ENCODE data around the gene LOC128125822.
"Not testable (repeated sequence)": the region's sequence is repeated elsewhere in the genome, so short reads cannot be mapped to it uniquely, and the experiment has no call there.

The LOC128125822 gene

GRCh38 chr6:63584566-63584965 is 12.3 kb downstream of the LOC128125822 start:
- H3K27me3 Mint-ChIP-seq: peaks cover 0 to 2% of the 10 kb centered on the region in 2 donors

GRCh38 chr6:63585652-63586051 is 13.4 kb downstream of the LOC128125822 start:
- H3K4me1 Mint-ChIP-seq; CTCF ChIA-PET; H3K9me3 ChIP-seq; H3K27me3 ChIP-seq (replicated peaks in 1 of 2; ENCODE audit: control insufficient read depth in 2 of 2, extremely low read depth in 1 of 2, insufficient read depth in 2 of 2, low read length in 1 of 2); H3K27me3 Mint-ChIP-seq; H3K4me3 ChIP-seq (ENCODE audit: control insufficient read depth in 1 of 2, extremely low read depth in 1 of 2, low read length in 1 of 2); ATAC-seq (replicated peaks in 1 of 4); H3K36me3 ChIP-seq (ENCODE audit: control insufficient read depth in 2 of 2, extremely low read depth in 1 of 2, insufficient read depth in 1 of 2, low read length in 1 of 2); POLR2A ChIA-PET; H3K9me3 Mint-ChIP-seq; H3K4me1 ChIP-seq (ENCODE audit: control insufficient read depth in 1 of 2, extremely low read depth in 1 of 2, insufficient read depth in 2 of 2, low read length in 2 of 2); H3K4me3 Mint-ChIP-seq; H3K27ac ChIP-seq (ENCODE audit: low read length); H3K27ac Mint-ChIP-seq; DNase-seq: not testable (repeated sequence)
- peaks cover 19% of the 10 kb centered on the region for H3K36me3 Mint-ChIP-seq
- no CpG with 5 or more reads among the region's 2 CpGs for WGBS (ENCODE audit: insufficient coverage)

More at GRCh38 chr6:63584566-63584965, 12.3 kb downstream of the LOC128125822 start:
- Histone ChIP-seq H3K4me3 (ENCODE audit: control insufficient read depth in 1 of 2, extremely low read depth in 1 of 2, low read length in 1 of 2) (no peak overlapping the region), H3K27me3 (replicated peaks in 1 of 2; ENCODE audit: control insufficient read depth in 2 of 2, extremely low read depth in 1 of 2, insufficient read depth in 2 of 2, low read length in 1 of 2) (no peaks in the 10 kb centered on the region), H3K36me3 (ENCODE audit: control insufficient read depth in 2 of 2, extremely low read depth in 1 of 2, insufficient read depth in 1 of 2, low read length in 1 of 2) (peaks cover 0 to 12% of the 10 kb centered on the region in 2 donors), H3K9me3 (no peaks in the 10 kb centered on the region), H3K27ac (ENCODE audit: low read length) (no peak overlapping the region), H3K4me1 (ENCODE audit: control insufficient read depth in 1 of 2, extremely low read depth in 1 of 2, insufficient read depth in 2 of 2, low read length in 2 of 2) (no peaks in the 10 kb centered on the region)
- H3K4me1 Mint-ChIP-seq: no peaks in the 10 kb centered on the region
- ChIA-PET POLR2A (interaction anchor here (1.1 to 2.4 kb wide), 2 partner anchors 8 to 11 kb away, joined by 3 to 6 read pairs; no protein-coding TSS in a partner anchor), CTCF (interaction anchor here (0.6 to 1.1 kb wide), 3 partner anchors 8 to 14 kb away, joined by 4 to 5 read pairs (median 4); no protein-coding TSS in a partner anchor)
- 98% methylated on average over 6 of the region's 8 CpGs for WGBS (ENCODE audit: insufficient coverage)
- no peak overlapping the region for H3K4me3 Mint-ChIP-seq
- DNase-seq (no peak), ATAC-seq (replicated peaks in 1 of 4) (peak in 1 of 4 experiments; percentile 6)
- no peak overlapping the region for H3K27ac Mint-ChIP-seq
- peaks cover 30% of the 10 kb centered on the region for H3K36me3 Mint-ChIP-seq
- no peaks in the 10 kb centered on the region for H3K9me3 Mint-ChIP-seq

GRCh38 chr6:63589952-63590411 is 17.7 kb downstream of the LOC128125822 start:
- CTCF ChIA-PET: no interaction called here
- no peak for ATAC-seq (replicated peaks in 1 of 4)
- no peak overlapping the region for H3K27ac Mint-ChIP-seq

GRCh38 chr6:63592886-63593285 is 20.6 kb downstream of the LOC128125822 start:
- Histone ChIP-seq H3K27ac (ENCODE audit: low read length) (no peak overlapping the region), H3K36me3 (ENCODE audit: control insufficient read depth in 2 of 2, extremely low read depth in 1 of 2, insufficient read depth in 1 of 2, low read length in 1 of 2) (no peaks in the 10 kb centered on the region), H3K27me3 (replicated peaks in 1 of 2; ENCODE audit: control insufficient read depth in 2 of 2, extremely low read depth in 1 of 2, insufficient read depth in 2 of 2, low read length in 1 of 2) (peaks cover 0 to 7% of the 10 kb centered on the region in 2 experiments), H3K4me3 (ENCODE audit: control insufficient read depth in 1 of 2, extremely low read depth in 1 of 2, low read length in 1 of 2) (no peak overlapping the region), H3K9me3 (no peaks in the 10 kb centered on the region), H3K4me1 (ENCODE audit: control insufficient read depth in 1 of 2, extremely low read depth in 1 of 2, insufficient read depth in 2 of 2, low read length in 2 of 2) (peaks cover 0 to 1% of the 10 kb centered on the region in 2 experiments)
- Mint-ChIP-seq H3K4me1 (peaks cover 2% of the 10 kb centered on the region in 3 donors), H3K9me3 (no peaks in the 10 kb centered on the region), H3K27me3 (peaks cover 0 to 6% of the 10 kb centered on the region in 2 donors), H3K4me3 (no peak overlapping the region), H3K36me3 (no peaks in the 10 kb centered on the region), H3K27ac (no peak overlapping the region)
- no peak for DNase-seq
- 88% methylated on average over 7 of the region's 7 CpGs for WGBS (ENCODE audit: insufficient coverage)
- CTCF ChIA-PET: interaction anchor here (0.6 to 1.6 kb wide), 2 partner anchors 9 to 19 kb away, joined by 3 to 4 read pairs; no protein-coding TSS in a partner anchor
- no peak for ATAC-seq (replicated peaks in 1 of 4)
- POLR2A ChIA-PET: interaction anchor here in 1 of 2 donors (0.9 kb wide), 1 partner anchor 9 kb away, joined by 3 read pairs; no protein-coding TSS in a partner anchor

More at GRCh38 chr6:63589952-63590411, 17.7 kb downstream of the LOC128125822 start:
- no peaks in the 10 kb centered on the region for H3K9me3 Mint-ChIP-seq
- DNase-seq: no peak
- Histone ChIP-seq H3K36me3 (ENCODE audit: control insufficient read depth in 2 of 2, extremely low read depth in 1 of 2, insufficient read depth in 1 of 2, low read length in 1 of 2) (no peaks in the 10 kb centered on the region), H3K4me1 (ENCODE audit: control insufficient read depth in 1 of 2, extremely low read depth in 1 of 2, insufficient read depth in 2 of 2, low read length in 2 of 2) (no peaks in the 10 kb centered on the region), H3K27me3 (replicated peaks in 1 of 2; ENCODE audit: control insufficient read depth in 2 of 2, extremely low read depth in 1 of 2, insufficient read depth in 2 of 2, low read length in 1 of 2) (no peaks in the 10 kb centered on the region), H3K4me3 (ENCODE audit: control insufficient read depth in 1 of 2, extremely low read depth in 1 of 2, low read length in 1 of 2) (no peak overlapping the region), H3K27ac (ENCODE audit: low read length) (no peak overlapping the region), H3K9me3 (no peaks in the 10 kb centered on the region)
- 75% methylated on average over 1 of the region's 2 CpGs for WGBS (ENCODE audit: insufficient coverage)
- POLR2A ChIA-PET: no interaction called here
- no peaks in the 10 kb centered on the region for H3K4me1 Mint-ChIP-seq
- H3K36me3 Mint-ChIP-seq: no peaks in the 10 kb centered on the region
- H3K4me3 Mint-ChIP-seq: no peak overlapping the region
- peaks cover 0 to 2% of the 10 kb centered on the region in 2 donors for H3K27me3 Mint-ChIP-seq

GRCh38 chr6:63597141-63598048 is 25.1 kb downstream of the LOC128125822 start:
- Mint-ChIP-seq H3K9me3 (no peaks in the 10 kb centered on the region), H3K27ac (no peak overlapping the region), H3K4me3 (peak overlapping the region; percentile 74 to 80 (median 79)), H3K36me3 (no peaks in the 10 kb centered on the region), H3K27me3 (peaks cover 0 to 8% of the 10 kb centered on the region in 2 donors), H3K4me1 (peaks cover 16 to 18% (median 16%) of the 10 kb centered on the region in 3 donors)
- no peaks in the 10 kb centered on the region for H3K9me3 ChIP-seq
- peak overlapping the region in 1 of 2 donors; percentile 50 for H3K4me3 ChIP-seq (ENCODE audit: control insufficient read depth in 1 of 2, extremely low read depth in 1 of 2, low read length in 1 of 2)
- no peak for ATAC-seq (replicated peaks in 1 of 4)
- H3K4me1 ChIP-seq (ENCODE audit: control insufficient read depth in 1 of 2, extremely low read depth in 1 of 2, insufficient read depth in 2 of 2, low read length in 2 of 2): peaks cover 0 to 9% of the 10 kb centered on the region in 2 experiments
- ChIA-PET POLR2A (interaction anchor here in 1 of 2 donors (1.1 kb wide), 1 partner anchor 38 kb away, joined by 3 read pairs; no protein-coding TSS in a partner anchor), CTCF (interaction anchor here (0.5 to 3.4 kb wide), 24 partner anchors 9 to 352 kb away, joined by 3 to 137 read pairs (median 5); partner anchors contain the start of gene PHF3 (in 1 of the 2))
- WGBS (ENCODE audit: insufficient coverage): no CpG with 5 or more reads among the region's 6 CpGs
- DNase-seq: no peak
- H3K27ac ChIP-seq (ENCODE audit: low read length): no peak overlapping the region
- H3K36me3 ChIP-seq (ENCODE audit: control insufficient read depth in 2 of 2, extremely low read depth in 1 of 2, insufficient read depth in 1 of 2, low read length in 1 of 2): no peaks in the 10 kb centered on the region
- peaks cover 0 to 7% of the 10 kb centered on the region in 2 experiments for H3K27me3 ChIP-seq (replicated peaks in 1 of 2; ENCODE audit: control insufficient read depth in 2 of 2, extremely low read depth in 1 of 2, insufficient read depth in 2 of 2, low read length in 1 of 2)
